Measurements from ENCODE around the gene OR8D4.

The OR8D4 gene

DNA sequence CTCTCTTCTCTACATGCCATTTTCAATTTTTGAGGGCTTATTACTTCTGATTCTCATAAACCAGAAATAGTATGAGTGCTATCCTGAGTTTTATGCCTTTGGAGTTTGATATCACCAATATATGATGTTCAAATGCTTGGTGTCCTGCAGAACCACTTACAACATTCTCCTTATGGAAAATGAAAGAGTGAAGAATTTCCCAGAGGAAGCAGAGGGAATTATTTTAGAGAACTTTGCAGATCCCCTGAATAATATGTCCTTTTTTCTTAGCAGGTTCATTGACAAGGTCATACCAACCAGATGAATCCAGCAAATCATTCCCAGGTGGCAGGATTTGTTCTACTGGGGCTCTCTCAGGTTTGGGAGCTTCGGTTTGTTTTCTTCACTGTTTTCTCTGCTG is 37.4 kb downstream of the OR8D4 start, which contains the start of gene OR4D5:
TSS of gene OR4D5 (plus strand) at position 301 of the 400 bp plus-strand sequence. CDS start at position 301, 0 bp downstream.
- DNase-seq (ENCODE audit: low spot score), result no peak
- TF ChIP-seq, protein P1, sequence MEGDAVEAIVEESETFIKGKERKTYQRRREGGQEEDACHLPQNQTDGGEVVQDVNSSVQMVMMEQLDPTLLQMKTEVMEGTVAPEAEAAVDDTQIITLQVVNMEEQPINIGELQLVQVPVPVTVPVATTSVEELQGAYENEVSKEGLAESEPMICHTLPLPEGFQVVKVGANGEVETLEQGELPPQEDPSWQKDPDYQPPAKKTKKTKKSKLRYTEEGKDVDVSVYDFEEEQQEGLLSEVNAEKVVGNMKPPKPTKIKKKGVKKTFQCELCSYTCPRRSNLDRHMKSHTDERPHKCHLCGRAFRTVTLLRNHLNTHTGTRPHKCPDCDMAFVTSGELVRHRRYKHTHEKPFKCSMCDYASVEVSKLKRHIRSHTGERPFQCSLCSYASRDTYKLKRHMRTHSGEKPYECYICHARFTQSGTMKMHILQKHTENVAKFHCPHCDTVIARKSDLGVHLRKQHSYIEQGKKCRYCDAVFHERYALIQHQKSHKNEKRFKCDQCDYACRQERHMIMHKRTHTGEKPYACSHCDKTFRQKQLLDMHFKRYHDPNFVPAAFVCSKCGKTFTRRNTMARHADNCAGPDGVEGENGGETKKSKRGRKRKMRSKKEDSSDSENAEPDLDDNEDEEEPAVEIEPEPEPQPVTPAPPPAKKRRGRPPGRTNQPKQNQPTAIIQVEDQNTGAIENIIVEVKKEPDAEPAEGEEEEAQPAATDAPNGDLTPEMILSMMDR (IDR thresholded peaks at IDR 0.05; ENCODE audit: extremely low read depth, missing control alignments), result no peak

DNA sequence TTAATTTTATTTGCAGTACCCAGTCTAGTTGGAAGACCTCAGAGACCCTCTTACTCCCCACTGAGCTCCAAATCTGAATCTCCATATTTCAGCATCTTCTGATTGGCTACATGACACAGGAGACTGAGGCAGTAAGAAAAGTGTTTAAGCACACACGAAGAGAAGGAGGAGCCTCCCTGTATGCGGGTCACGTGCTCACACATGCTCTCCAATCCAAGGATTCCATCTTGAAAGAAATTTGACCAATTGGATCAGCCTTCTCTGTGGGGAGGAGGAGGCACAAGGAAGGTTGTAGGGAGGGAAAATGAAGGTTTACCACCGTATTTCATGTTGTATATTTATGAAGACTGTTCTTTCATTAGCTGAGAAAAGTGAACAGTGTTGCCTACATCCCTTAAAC is 40.4 kb downstream of the OR8D4 start:
- TF ChIP-seq, protein P1 (IDR thresholded peaks at IDR 0.05; ENCODE audit: extremely low read depth, missing control alignments), result no peak
- no peak for DNase-seq (ENCODE audit: low spot score)

DNA sequence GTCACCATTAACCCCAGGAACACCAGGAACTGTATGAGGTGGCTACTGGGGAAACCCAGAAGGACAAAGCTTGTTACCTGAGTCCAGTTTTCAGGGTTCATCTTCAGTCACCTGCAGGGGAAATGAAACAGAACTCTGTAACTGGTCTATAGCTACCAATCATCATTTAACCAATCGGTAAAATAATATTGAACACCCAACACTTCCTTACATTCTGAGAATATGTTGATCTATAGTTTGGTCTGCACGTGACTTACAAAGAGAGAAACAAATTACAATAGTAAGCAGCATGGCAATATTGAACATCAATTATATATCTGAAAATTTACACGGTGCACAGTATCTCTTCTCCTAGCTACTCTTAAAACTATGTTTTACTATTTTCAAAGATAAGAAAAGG is 41.8 kb downstream of the OR8D4 start, which contains the start of gene OR6T1:
TSS of gene OR6T1 (minus strand) at position 101 of the 400 bp plus-strand sequence. CDS start at position 101, 0 bp downstream.
- no peak for DNase-seq (ENCODE audit: low spot score)
- TF ChIP-seq, protein P1 (IDR thresholded peaks at IDR 0.05; ENCODE audit: extremely low read depth, missing control alignments), result no peak

DNA sequence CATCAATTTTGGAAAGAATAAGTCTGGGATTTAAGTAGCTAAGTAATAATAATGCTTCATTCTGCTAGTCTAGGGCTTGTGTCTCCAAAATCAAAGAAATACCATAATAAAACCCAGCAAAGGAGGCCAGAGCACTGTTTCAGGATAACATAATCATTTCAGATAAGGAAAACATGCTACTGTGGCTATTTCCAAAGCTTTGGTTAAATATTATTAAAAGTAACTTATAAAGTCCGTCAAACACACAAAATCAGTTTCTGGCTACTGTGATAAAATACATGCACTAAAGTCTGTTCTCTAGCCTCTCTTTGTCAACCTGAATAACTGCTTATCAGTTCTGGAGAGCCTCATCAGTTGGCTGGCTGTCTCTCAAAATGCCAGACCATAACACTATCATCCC is 43.2 kb downstream of the OR8D4 start:
- no peak for DNase-seq (ENCODE audit: low spot score)
- TF ChIP-seq, protein P1 (IDR thresholded peaks at IDR 0.05; ENCODE audit: extremely low read depth, missing control alignments), result no peak

DNA sequence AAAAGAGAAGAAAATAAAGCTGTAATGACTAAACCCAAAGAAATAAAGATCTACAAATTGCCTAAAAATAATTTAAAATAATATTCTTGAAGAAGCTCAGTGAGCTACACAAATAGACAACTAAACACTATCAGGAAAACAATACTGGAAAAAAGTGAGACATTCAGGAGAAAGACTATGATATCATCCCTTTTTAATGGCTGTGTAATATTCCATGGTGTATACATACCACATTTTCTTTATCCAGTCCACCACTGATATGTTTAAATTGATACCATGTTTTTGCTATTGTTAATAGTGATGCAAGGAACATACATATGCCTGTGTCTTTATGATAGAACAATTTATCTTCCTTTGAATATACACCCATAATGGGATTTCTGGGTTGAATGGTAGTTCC is 54.8 kb downstream of the OR8D4 start:
- TF ChIP-seq, protein P1 (IDR thresholded peaks at IDR 0.05; ENCODE audit: extremely low read depth, missing control alignments), result no peak
- DNase-seq (ENCODE audit: low spot score), result no peak
